Retinal pigment epithelial cell (primary cell): ENCODE results near the gene MYO1E.
A peak's percentile ranks its signal among the peaks of the same experiment; 100 is the strongest.

ENCODE experiments used
- DNase-seq: peaks from one replicate; pipeline ENCODE4 v3.0.0-alpha.2; 2010; ENCODE audit warnings: low read depth
- H3K4me3 ChIP-seq: 2 replicates; pipeline ENCODE4 v1.5.1; 2011; ENCODE audit warnings: mild to moderate bottlenecking, low read length, control low read depth, moderate library complexity
- CTCF ChIP-seq: conservative IDR thresholded peaks from 2 replicates; pipeline ENCODE4 v1.5.1; 2011; ENCODE audit warnings: low read depth, low read length, control low read depth, inconsistent platforms

MYO1E gene

GRCh38 chr15:59332009-59332408 lies 40.7 kb downstream of the MYO1E start:
- no peak for DNase-seq
- no peak for TF ChIP-seq CTCF
- no peak overlapping the region for H3K4me3 ChIP-seq

DNA sequence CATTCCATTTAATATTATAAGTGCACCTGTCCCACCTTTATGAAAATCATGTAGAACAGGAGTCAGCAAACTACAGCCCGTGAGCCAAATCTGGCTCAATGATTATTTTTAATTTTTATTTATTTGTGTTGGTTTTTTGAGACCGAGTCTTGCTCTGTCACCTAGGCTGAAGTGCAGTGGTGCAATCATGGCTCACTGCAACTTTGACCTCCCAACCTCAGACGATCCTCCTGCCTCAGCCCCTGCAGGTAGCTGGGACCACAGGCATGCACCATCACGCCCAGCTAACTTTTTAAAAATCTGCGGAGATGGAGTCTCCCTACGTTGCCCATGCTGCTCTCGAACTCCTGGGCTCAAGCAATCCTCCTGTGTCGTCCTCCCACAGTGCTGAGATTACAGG lies 42.0 kb downstream of the MYO1E start:
- DNase-seq, result no peak
- H3K4me3 ChIP-seq, result no peak overlapping the region
- TF ChIP-seq CTCF, result no peak

DNA sequence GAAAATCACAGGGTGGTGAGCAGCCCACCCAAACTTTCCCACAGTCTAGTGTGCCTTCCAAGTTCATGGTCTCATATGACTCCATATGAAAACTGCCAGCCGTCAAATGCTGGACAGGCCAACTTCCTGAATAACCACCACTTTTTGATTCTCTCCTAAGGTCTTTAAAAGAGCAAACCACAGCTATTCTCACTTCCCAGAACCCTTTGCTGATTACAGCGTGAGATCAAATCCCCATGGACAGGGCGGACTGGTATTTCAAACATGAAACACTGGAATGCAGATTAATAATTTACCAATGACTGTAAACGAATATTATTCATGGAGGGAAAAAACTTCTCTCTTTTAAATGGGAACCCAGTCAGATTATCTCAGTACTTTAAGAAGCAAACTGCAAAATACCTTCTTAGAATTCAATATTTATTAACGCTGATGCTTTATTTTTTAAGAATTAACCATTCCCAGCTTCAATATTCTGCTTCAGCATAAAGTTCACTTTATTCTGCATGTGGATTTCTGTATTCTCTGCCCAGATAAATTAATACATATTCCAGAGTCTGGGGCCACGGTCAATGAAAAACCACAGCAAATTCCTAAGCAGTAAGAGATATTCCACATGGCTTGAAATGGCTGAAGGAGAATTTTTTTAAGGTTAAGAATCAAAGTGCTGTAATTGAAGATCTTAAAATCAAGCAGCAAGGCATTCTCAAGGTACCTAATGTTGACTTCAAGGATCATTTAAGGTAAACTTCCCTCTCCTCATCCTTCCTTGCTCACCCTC lies 42.9 kb downstream of the MYO1E start:
- peak; percentile 82 for DNase-seq
- TF ChIP-seq CTCF, result no peak
- H3K4me3 ChIP-seq, result no peak overlapping the region

- peak; percentile 77 for DNase-seq
- H3K4me3 ChIP-seq, result no peak overlapping the region
- no peak for TF ChIP-seq CTCF
Measured at GRCh38 chr15:59329091-59329490, 43.6 kb downstream of the MYO1E start.

DNA sequence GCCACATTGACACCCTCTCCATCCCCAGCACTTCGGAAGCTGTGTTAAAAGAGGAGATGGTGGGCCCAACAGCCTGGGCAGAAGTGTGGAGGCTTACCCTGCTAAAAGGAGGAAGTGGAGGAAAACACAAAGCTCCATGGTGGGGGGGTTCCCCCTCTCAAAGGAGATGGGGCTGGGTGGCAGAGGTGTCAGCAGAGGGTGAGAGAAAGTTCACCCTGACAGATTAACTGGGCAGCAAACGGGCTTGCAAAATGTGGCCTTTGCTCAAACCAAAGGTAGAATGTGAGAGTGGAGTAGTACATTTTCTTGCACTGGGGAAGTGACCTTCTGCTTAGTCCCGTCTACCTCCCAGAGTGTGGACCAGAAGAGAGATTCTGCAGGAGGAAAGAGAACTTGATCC lies 44.7 kb downstream of the MYO1E start:
- no peak overlapping the region for H3K4me3 ChIP-seq
- DNase-seq, result no peak
- TF ChIP-seq CTCF, result no peak

DNA sequence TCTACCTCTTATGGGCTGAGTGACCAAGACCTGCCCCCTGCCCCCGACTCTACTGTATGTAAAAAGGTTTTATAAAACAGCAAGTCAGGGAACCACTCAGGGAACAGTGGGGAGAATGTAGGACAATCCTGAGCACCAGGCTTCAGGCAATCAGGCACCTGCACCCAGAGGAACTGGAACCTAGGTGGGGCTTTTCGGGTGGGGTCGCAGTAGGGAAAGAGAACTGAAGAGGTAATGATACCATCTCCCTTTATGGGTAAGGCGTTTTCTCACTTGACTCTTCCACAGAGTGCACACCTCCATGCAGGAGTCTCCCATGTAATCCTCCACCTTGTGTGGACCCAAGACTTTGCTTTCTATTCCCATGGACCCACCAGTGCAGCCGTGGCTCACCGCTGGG lies 45.8 kb downstream of the MYO1E start:
- no peak overlapping the region for H3K4me3 ChIP-seq
- no peak for DNase-seq
- no peak for TF ChIP-seq CTCF

- TF ChIP-seq CTCF, result no peak
- H3K4me3 ChIP-seq, result no peak overlapping the region
- no peak for DNase-seq
Measured at GRCh38 chr15:59322056-59322759, 50.5 kb downstream of the MYO1E start.
